ENCODE results near the gene TUNAR. TPM values are rescaled to one million over a fixed set of nuclear protein-coding genes. Genes with fewer than 3 reads are reported as not detected.

Gene TUNAR
- total RNA-seq, 4 donors from 2014 or later = 0.54 TPM; not detected in 3

DNA sequence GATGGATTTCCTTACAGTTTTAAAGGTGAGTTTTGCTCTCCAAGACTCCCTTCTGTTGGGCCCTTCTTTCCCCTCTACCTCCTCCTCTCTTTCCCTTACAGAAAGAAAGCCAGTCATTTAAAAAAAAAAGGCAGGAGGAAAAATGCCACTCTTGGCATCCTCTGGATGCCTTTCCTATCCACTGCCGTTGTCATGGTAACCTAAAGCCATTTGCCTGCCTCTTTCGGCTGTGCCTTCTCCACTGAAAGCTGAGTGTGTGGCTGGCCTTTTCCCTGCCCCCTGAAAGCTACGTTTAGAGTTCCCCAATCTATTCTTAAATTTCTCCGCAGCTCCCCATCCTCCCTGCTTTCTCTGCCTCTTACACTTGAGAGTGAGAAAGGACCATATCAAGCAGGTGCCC, 67.1 kb downstream of the TUNAR start:
- 0 to 25% methylated on average over 1 to 4 of the region's 4 CpGs for WGBS, 2 donors (ENCODE audit: low coverage in 1 of 2)
- ATAC-seq = no peak
- Histone ChIP-seq H3K36me3 (no peaks in the 10 kb centered on the region), H3K9me3 (peaks cover 0 to 6% (median 0%) of the 10 kb centered on the region in 3 donors), H3K4me1 (no peaks in the 10 kb centered on the region), H3K27ac (no peak overlapping the region), H3K4me3 (no peak overlapping the region), H3K27me3 (peaks cover 31% of the 10 kb centered on the region)
- TF ChIP-seq, protein P1, sequence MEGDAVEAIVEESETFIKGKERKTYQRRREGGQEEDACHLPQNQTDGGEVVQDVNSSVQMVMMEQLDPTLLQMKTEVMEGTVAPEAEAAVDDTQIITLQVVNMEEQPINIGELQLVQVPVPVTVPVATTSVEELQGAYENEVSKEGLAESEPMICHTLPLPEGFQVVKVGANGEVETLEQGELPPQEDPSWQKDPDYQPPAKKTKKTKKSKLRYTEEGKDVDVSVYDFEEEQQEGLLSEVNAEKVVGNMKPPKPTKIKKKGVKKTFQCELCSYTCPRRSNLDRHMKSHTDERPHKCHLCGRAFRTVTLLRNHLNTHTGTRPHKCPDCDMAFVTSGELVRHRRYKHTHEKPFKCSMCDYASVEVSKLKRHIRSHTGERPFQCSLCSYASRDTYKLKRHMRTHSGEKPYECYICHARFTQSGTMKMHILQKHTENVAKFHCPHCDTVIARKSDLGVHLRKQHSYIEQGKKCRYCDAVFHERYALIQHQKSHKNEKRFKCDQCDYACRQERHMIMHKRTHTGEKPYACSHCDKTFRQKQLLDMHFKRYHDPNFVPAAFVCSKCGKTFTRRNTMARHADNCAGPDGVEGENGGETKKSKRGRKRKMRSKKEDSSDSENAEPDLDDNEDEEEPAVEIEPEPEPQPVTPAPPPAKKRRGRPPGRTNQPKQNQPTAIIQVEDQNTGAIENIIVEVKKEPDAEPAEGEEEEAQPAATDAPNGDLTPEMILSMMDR (IDR thresholded peaks at IDR 0.05) = no peak
- TF ChIP-seq POLR2A (IDR thresholded peaks at IDR 0.05) (no peak), EP300 (IDR thresholded peaks at IDR 0.05) (no peak), POLR2AphosphoS5 (IDR thresholded peaks at IDR 0.05) (no peak)

- no peak for ATAC-seq
- Histone ChIP-seq H3K27me3 (peaks cover 35% of the 10 kb centered on the region), H3K9me3 (peaks cover 0 to 6% (median 0%) of the 10 kb centered on the region in 3 donors), H3K27ac (no peak overlapping the region), H3K4me3 (no peak overlapping the region), H3K4me1 (no peaks in the 10 kb centered on the region), H3K36me3 (no peaks in the 10 kb centered on the region)
- TF ChIP-seq, protein P1 (IDR thresholded peaks at IDR 0.05) = no peak
- TF ChIP-seq POLR2AphosphoS5 (IDR thresholded peaks at IDR 0.05) (no peak), EP300 (IDR thresholded peaks at IDR 0.05) (no peak), POLR2A (IDR thresholded peaks at IDR 0.05) (no peak)
- no CpG with 5 or more reads among the region's 6 CpGs for WGBS, 2 donors (ENCODE audit: low coverage in 1 of 2)
These were observed 67.8 kb downstream of the TUNAR start for GRCh38 chr14:95944462-95944861.

GRCh38 chr14:95946867-95947266, 70.2 kb downstream of the TUNAR start:
- 35 to 80% methylated on average over 1 of the region's 1 CpG for WGBS, 2 donors (ENCODE audit: low coverage in 1 of 2)
- TF ChIP-seq POLR2AphosphoS5 (IDR thresholded peaks at IDR 0.05) (no peak), EP300 (IDR thresholded peaks at IDR 0.05) (no peak), POLR2A (IDR thresholded peaks at IDR 0.05) (no peak)
- TF ChIP-seq, protein P1 (IDR thresholded peaks at IDR 0.05) = no peak
- no peak for ATAC-seq
- H3K9me3 ChIP-seq = peaks cover 0 to 6% (median 0%) of the 10 kb centered on the region in 3 donors
- no peak overlapping the region for H3K4me3 ChIP-seq
- no peaks in the 10 kb centered on the region for H3K36me3 ChIP-seq
- H3K4me1 ChIP-seq = no peaks in the 10 kb centered on the region
- no peak overlapping the region for H3K27ac ChIP-seq
- peaks cover 38% of the 10 kb centered on the region for H3K27me3 ChIP-seq

- Histone ChIP-seq H3K4me1 (no peaks in the 10 kb centered on the region), H3K27me3 (peaks cover 48% of the 10 kb centered on the region), H3K36me3 (no peaks in the 10 kb centered on the region), H3K4me3 (no peak overlapping the region), H3K27ac (no peak overlapping the region), H3K9me3 (no peaks in the 10 kb centered on the region)
- no peak for ATAC-seq
- TF ChIP-seq POLR2AphosphoS5 (IDR thresholded peaks at IDR 0.05) (no peak), EP300 (IDR thresholded peaks at IDR 0.05) (no peak), POLR2A (IDR thresholded peaks at IDR 0.05) (no peak)
- TF ChIP-seq, protein P1 (IDR thresholded peaks at IDR 0.05) = no peak
- WGBS, 2 donors (ENCODE audit: low coverage in 1 of 2) = 6 to 8% methylated on average over 2 of the region's 2 CpGs
These were observed 71.9 kb downstream of the TUNAR start for GRCh38 chr14:95948558-95948981.

DNA sequence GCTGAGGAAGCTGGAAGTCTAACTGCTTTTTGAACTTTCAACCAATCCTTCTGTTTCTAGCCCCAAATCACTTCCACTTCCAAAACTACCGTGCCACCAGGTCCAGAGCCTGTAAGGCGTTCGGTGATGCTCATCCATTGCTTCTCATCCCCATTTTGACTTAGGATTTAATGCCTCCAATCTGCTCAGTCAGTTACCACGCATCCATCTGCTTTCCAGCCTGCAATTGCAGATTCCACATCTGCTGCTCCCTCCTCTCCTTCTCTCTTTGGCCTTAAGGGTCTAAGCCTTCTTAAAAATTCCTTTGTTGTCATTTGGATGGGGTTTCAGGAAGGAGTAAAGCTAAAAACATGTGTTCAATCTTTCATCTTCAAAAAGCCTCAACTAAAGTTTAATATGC, 74.7 kb downstream of the TUNAR start:
- no peak overlapping the region for H3K4me3 ChIP-seq
- no peaks in the 10 kb centered on the region for H3K36me3 ChIP-seq
- H3K4me1 ChIP-seq = no peaks in the 10 kb centered on the region
- 84 to 86% methylated on average over 4 of the region's 4 CpGs for WGBS, 2 donors (ENCODE audit: low coverage in 1 of 2)
- TF ChIP-seq EP300 (IDR thresholded peaks at IDR 0.05) = no peak
- TF ChIP-seq, protein P1 (IDR thresholded peaks at IDR 0.05) = no peak
- peaks cover 56% of the 10 kb centered on the region for H3K27me3 ChIP-seq
- no peak overlapping the region for H3K27ac ChIP-seq
- no peaks in the 10 kb centered on the region for H3K9me3 ChIP-seq
- no peak for ATAC-seq

Data from gastroesophageal sphincter (tissue), 4 donors.